LNCAP (cell line): ENCODE results near the gene AKIRIN2.

Experiments used
- TF ChIP-seq, protein P1 (sequence below): fragments of 450-650 bp; IDR thresholded peaks from 2 replicates; pipeline ENCODE4 v1.5.1; 2017; ENCODE audit warnings: mild to moderate bottlenecking

AKIRIN2 gene

DNA sequence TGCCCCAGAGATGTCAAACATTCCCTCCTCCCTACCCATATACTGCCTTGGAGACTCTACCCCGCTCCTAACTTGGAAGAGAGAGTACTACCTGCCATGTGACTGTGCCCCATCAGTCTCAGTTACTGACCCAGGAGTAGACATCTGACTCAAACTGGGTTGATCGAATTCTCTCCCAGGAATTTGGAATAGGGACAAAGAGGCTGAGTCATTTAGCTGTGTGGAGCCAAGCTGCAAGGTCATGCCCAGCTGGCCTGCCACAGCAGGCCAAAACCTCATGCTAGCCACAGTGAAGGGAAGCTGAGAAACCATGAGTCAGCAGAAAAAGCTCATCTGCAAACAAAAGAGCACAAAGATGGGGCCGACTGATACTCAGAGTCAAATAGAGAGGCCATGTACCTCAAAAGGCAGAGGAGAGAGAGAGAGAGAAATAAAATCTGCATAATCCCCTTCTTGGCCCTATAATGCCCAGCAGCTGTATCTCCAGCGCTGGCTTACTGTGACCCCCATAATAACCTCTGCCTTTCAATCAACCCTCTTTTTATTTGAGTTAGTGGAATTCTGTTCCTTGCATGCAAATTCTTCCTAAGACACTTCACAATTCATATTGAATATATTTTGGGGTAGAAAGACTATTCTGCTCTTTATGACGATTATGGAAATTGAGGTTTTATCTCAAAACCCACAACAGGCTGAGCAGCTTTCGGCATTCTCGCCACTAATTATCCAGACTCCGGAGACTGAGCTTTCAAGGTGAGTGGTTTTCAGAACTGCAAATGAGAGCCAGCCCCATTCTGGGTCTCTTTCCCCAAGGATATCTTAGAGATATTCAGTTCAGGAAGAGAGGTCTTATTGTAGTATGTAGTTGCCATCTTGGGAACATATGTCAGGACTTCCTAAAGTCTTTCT lies 21.4 kb upstream of the AKIRIN2 start:
- TF ChIP-seq, protein P1, sequence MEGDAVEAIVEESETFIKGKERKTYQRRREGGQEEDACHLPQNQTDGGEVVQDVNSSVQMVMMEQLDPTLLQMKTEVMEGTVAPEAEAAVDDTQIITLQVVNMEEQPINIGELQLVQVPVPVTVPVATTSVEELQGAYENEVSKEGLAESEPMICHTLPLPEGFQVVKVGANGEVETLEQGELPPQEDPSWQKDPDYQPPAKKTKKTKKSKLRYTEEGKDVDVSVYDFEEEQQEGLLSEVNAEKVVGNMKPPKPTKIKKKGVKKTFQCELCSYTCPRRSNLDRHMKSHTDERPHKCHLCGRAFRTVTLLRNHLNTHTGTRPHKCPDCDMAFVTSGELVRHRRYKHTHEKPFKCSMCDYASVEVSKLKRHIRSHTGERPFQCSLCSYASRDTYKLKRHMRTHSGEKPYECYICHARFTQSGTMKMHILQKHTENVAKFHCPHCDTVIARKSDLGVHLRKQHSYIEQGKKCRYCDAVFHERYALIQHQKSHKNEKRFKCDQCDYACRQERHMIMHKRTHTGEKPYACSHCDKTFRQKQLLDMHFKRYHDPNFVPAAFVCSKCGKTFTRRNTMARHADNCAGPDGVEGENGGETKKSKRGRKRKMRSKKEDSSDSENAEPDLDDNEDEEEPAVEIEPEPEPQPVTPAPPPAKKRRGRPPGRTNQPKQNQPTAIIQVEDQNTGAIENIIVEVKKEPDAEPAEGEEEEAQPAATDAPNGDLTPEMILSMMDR = no peak

DNA sequence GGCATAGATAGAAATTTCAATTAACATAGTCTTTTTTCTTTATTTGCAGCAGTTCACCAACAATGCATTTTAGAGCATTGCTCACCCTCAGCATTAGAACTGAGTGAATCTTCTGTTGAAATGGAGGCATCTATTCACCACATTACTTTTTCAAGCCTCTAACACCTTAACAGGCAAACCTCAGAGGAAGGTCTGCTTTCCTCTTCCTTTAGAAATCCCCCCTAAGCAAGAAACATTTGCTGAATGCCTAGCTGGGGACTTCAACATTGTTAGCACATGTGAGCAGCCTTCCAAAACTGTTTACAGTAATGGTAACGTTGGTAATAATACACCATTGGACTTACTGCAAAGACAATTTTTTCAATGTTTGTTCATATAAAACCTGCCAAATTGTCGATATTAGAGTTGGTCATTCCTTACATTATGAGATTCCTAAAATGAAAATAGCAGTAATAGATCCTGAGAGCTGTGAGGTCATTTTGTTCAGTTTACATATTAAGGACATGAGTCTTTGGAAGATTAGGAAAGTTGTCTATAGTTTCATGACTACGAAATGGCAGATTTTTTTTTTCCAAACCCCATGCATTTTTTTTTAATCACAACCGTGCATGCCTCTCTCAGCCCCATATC lies 20.6 kb upstream of the AKIRIN2 start:
- TF ChIP-seq, protein P1 = no peak

DNA sequence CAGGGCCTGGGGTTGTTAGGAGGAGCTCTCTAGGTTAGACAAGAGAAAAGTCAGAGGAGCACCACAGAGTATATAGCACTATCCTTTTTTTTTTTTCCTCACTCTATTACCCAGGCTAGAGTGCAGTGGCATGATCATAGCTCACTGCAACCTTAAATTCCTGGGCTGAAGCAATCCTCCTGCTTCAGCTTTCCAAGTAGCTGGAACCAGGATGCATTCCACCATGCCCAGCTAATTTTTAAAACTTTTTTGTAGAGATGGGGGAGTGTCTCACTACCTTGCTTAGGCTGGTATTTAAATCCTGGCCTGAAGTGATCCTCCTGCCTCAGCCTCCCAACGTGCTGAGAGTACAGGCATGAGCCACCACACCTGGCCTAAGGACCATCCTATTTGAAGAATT lies 19.3 kb upstream of the AKIRIN2 start:
- TF ChIP-seq, protein P1 = no peak

DNA sequence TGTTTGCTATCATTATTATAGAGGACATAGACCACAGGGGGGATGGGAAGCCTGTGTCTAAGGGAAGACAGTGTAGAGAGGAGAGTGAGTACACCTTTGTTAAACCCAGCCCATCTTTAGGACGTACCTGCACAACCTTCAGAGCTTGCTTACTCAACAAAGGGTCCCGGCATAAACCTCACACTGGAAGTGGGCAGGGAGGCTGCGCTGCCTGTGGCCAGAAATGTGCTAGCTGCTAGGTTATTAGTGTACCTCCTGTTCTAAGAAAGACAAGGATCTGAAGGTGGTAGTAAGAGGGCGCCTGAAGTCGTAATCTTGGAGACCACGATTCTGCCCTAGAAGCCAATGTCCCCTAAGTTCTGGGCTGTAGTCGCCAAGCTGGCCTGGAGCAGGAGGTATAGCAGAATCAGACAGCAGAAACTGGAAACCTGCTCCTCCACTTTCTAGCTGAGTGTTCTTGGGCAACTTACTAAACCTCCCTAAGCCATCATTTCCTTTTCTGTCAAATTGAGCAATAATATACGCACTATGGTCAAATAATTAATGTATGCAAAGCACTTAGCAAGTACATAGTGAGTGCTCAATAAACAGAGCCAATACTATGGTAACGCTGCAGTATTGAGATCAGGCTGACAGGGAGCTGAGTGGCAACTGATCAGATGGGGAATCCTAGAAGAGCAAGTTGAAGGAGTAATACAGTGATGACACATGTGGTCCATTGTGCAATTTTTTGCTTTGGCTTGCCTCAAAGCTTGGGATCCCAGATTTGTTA lies 16.8 kb upstream of the AKIRIN2 start:
- TF ChIP-seq, protein P1 = no peak

DNA sequence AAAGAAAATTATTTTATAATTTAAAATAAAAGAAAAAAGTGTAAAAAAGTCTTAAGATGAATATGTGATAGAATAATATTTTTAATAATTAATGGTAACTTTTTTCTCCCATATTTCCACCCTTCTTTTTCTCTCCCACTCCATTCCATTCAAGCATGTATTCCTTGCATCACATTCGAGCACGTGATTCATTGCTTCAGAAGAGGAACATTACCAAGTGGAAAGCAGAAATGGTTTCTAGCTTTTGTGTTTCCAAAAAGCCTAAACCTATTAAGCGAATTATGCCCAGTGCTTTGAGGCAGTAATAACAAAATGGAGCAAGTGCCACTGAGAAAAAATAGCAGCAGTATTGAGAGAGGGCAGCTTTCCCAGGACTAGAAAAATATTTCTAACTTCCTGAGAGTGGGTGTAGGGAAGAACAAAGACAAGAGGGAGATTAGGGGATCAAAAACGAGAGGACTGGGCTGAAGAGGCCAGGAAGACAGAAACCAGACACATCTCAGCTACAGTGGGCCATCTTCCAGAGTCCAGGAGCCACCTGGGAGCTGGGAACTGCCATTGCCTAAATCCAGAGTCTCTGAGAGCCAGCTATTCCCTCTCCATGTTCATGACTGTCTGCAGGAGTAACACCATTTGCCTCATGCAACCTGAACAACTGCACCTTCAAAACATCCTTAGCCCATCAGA lies 15.0 kb upstream of the AKIRIN2 start:
- TF ChIP-seq, protein P1 = no peak

DNA sequence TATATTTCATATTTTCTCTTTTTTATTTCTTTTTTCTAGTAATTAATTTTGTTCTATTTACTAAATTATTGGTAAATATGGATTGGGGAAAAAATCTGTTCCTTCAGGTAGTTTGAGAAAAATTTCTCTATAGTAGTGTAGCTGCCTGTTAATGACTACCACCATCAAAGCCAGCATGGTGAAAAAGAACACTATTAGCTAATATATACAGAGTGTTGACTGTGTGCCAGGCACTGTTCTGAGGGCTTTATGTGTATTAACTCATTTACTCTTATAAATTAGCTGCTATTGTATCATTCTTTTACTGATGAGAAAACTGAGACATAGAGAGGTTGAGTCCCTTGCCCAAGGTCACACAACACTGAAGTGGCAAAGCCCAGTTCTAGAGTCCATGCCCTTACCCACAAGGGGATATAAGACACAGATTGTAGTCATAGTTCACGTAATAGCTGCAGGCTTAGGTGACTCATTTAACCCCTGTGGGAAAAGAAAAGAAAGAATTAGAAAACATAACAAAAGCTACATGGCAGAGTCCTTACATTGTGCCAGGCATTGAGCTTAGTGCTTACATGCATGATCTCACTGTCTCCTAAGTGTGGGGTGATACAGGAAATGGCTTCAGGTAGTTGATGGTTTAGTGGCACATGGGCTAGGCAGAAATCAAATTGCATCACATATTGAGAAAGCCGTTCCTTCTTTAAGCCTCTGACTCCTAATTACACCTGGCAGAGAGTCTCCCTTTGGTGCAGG lies 12.2 kb upstream of the AKIRIN2 start:
- TF ChIP-seq, protein P1 = no peak
